DOHH2 (cell line): Measurements from ENCODE around the gene PFDN2.

Experiments used
- CTCF ChIP-seq: fragments of 200-600 bp; sonication (generic); IDR thresholded peaks from one replicate; pipeline ENCODE4 v1.5.1; 2014; ENCODE audit warnings: antibody characterized with exemption, mild to moderate bottlenecking, low read depth, low read length; ENCODE audit not compliant: poor library complexity, severe bottlenecking
- EZH2phosphoT487 ChIP-seq: fragments of 200-600 bp; sonication (generic); IDR thresholded peaks from 2 replicates; pipeline ENCODE4 v1.6.1; 2017; ENCODE audit warnings: borderline replicate concordance, mild to moderate bottlenecking, antibody characterized with exemption, low read length, moderate library complexity, mixed read lengths

GRCh38 chr1:161111117-161111516, 6.7 kb downstream of the PFDN2 start:
- TF ChIP-seq CTCF, result no peak
- no peak for TF ChIP-seq EZH2phosphoT487
